GM19025 (cell line): ENCODE results near the gene CDH11.

ENCODE experiments used
- ATAC-seq: cut with Tn5 transposase; IDR thresholded peaks from one replicate; pipeline ENCODE4 v1.9.1; 2021; ENCODE audit warnings: mild to moderate bottlenecking, low read depth, moderate library complexity; ENCODE audit not compliant: unreplicated experiment

CDH11 gene

GRCh38 chr16:64926476-64926875, 195.4 kb downstream of the CDH11 start:
- ATAC-seq, result no peak

DNA sequence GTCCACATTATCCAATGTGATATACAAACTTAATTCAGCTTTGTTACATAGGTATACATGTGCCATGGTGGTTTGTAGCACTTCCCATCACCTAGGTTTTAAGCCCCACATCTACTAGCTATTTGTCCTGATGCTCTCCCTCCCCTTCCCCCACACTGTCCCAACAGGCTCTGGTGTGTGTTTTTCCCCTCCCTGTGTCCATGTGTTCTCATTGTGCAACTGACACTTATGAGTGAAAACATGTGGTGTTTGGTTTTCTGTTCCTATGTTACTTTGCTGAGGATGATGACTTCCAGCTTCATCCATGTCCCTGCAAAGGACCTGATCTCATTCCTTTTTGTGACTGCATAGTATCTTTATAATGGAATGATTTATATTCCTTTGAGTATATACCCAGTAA, 196.7 kb downstream of the CDH11 start:
- no peak for ATAC-seq

GRCh38 chr16:64924086-64924485, 197.8 kb downstream of the CDH11 start:
- no peak for ATAC-seq

DNA sequence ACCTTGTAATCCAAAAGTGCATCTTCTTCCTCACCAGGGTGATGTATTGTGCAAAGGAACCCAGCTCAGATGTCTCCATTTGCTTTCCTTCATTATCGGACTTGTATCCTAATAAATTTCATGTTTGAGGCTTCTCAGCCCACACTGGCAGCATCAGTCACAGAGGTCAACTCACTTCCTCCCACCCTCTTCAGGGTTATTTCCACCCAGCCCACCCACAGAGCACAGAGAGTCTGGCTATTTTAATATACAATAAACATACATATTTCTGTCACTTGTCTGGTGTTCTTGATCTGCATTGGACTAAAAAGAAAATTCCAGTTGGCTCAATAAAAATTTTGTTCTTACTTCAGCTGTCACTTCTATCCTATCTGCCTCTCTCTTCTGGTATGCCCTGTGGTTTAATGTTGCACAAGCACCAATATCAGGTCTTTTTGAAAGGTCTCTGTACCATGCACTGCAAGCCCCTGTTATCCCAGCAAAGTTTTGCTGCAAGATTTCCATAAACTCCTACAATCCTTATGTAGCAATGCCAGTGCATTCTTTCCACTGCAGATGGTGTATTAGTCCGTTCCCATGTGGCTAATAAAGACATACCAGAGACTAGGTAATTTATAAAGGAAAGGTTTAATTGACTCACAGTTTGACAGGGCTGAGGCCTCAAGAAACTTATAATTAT, 201.8 kb downstream of the CDH11 start:
- ATAC-seq, result no peak

DNA sequence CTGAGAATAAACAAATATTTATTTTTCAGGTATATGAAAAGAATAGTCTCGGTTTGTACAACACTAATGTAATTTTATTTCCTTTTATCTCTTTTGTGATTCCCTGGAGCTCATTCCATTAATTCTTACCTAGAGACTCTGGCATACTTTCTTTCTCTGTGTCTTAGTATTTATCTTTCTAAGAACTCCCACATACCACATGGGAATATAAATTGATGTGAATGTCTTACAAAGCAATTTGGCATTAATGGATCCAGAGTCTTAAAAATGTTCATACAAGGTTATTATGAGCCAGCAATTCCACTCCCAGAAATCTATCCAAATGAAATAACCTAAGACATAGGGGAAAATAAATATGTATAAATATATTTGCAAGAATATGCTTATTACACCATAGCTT, 202.7 kb downstream of the CDH11 start:
- ATAC-seq, result no peak

DNA sequence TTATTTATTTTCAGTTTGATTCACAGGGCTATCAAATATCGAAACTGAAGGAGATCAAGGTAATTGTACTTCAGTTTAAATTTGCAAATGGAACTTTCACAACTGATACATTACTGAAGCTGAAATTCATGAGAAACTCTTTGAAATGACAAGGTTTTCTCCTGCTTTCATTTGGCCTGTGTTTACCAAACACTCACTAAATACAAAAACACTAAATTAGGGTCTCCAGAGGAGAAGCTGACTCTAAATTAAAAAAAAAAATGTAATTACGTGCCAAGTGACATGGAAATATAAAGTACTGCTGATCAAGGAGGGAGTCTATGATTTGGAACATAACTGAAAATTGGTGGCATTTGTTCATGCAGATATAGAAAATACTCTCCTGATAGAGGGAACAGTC, 205.8 kb downstream of the CDH11 start:
- ATAC-seq, result no peak

- ATAC-seq, result no peak
These were observed 211.5 kb downstream of the CDH11 start for GRCh38 chr16:64910356-64910755.

DNA sequence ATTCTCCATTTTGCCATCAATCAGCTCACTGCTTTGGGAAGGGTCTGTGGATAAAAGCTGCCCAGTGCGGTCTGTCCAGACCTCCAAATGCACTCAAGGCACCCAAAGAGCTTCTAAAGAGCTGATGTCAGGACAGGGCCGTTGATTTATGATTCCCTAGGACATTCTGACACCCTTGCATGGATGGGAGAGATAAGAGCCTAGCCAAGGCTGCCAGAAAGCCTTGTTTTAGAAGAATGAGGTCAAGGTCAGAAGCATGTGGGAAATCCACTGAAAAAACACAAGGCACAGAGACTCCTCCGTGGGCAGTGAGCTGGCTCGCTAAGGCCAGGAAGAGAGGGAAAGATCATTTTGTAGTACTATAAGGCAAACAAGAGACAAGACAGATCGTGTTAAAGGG, 214.0 kb downstream of the CDH11 start:
- no peak for ATAC-seq

- ATAC-seq, result no peak
These were observed 218.1 kb downstream of the CDH11 start for GRCh38 chr16:64903770-64904169.

GRCh38 chr16:64900517-64900916, 221.3 kb downstream of the CDH11 start:
- no peak for ATAC-seq

- no peak for ATAC-seq
These were observed 221.8 kb downstream of the CDH11 start for GRCh38 chr16:64900019-64900418.

GRCh38 chr16:64898159-64898558, 223.7 kb downstream of the CDH11 start:
- no peak for ATAC-seq
